Colonic mucosa (tissue), 4 donors: Measurements from ENCODE around the gene TNS2. TPM values are rescaled to one million over a fixed set of nuclear protein-coding genes. Genes with fewer than 3 reads are reported as not detected.

Source experiments
- DNase-seq: peaks from one replicate; pipeline ENCODE4 v3.0.0-alpha.2; 2020
- H3K27ac ChIP-seq: fragments of 200-600 bp; one replicate; pipeline ENCODE4 v1.8.0; 2021
- H3K27me3 ChIP-seq: fragments of 200-600 bp; one replicate; pipeline ENCODE4 v1.8.0; 2021
- H3K36me3 ChIP-seq: fragments of 200-600 bp; one replicate; pipeline ENCODE4 v1.8.0; 2021
- H3K4me1 ChIP-seq: fragments of 200-600 bp; one replicate; pipeline ENCODE4 v1.8.0; 2021; ENCODE audit warnings: mild to moderate bottlenecking
- H3K4me3 ChIP-seq: fragments of 200-600 bp; one replicate; pipeline ENCODE4 v1.8.0; 2021
- H3K9ac ChIP-seq, 2 donors: one replicate each; pipeline ENCODE4 v1.7.0; 2013; ENCODE audit warnings: control low read depth in 2 of 2, low read depth in 2 of 2, low read length in 2 of 2
- H3K9me3 ChIP-seq: fragments of 200-600 bp; one replicate; pipeline ENCODE4 v1.8.0; 2021
- CTCF ChIP-seq: fragments of 200-600 bp; IDR thresholded peaks from one replicate; pipeline ENCODE4 v1.8.0; 2022; ENCODE audit warnings: antibody characterized with exemption, mild to moderate bottlenecking
- intact Hi-C: fragments of 100-400 bp; cut with DNase I; formaldehyde crosslinking; loops from one replicate; pipeline ENCODE4 v1.14.1; 2022
- total RNA-seq, 2 donors: library from RNA; stranded (reverse); fragmentation: NEBNext Ultra II Directional in 1 of 2; extraction: Animal tissue kit (Norgen Biotek cat#: 25700) in 1 of 2; gene quantifications; one replicate each; pipeline ENCODE4 v1.2.1, GENCODE V29; 2021
- donor health status: healthy.
- donor health status: DM: no; HTN: no; CAD: no.
- donor health status: DM: no; HTN: no; CAD: no.

The TNS2 gene
- total RNA-seq = 10 to 100 TPM; 26.0 to 27.1 TPM

GRCh38 chr12:53049571-53050318 lies at the start of gene TNS2:
TNS2 (plus strand) TSS chr12:53050065; CDS start chr12:53050186, 121 bp downstream.
- Histone ChIP-seq H3K9me3 (no peaks in the 10 kb centered on the region), H3K27me3 (no peaks in the 10 kb centered on the region), H3K27ac (peak within 1 kb of the TSS; percentile 97), H3K9ac (peak within 1 kb of the TSS; percentile 86 to 87), H3K4me3 (peak within 1 kb of the TSS; percentile 35), H3K36me3 (no peaks in the 10 kb centered on the region), H3K4me1 (peaks cover 38% of the 10 kb centered on the region)
- intact Hi-C loops = no loop called here
- DNase-seq = peak; percentile 75
- TF ChIP-seq CTCF = no peak

- no peak overlapping the region for H3K27ac ChIP-seq
- H3K9me3 ChIP-seq = no peaks in the 10 kb centered on the region
- H3K27me3 ChIP-seq = no peaks in the 10 kb centered on the region
- intact Hi-C loops = no loop called here
- H3K36me3 ChIP-seq = no peaks in the 10 kb centered on the region
- DNase-seq = no peak
- TF ChIP-seq CTCF = no peak
- H3K4me1 ChIP-seq = peaks cover 15% of the 10 kb centered on the region
- H3K9ac ChIP-seq = no peak overlapping the region
- no peak overlapping the region for H3K4me3 ChIP-seq
Measured at GRCh38 chr12:53004178-53004577, 45.7 kb upstream of the TNS2 start.

GRCh38 chr12:53004582-53004981 lies 45.3 kb upstream of the TNS2 start:
- H3K27ac ChIP-seq = no peak overlapping the region
- H3K36me3 ChIP-seq = no peaks in the 10 kb centered on the region
- H3K9me3 ChIP-seq = no peaks in the 10 kb centered on the region
- no peak overlapping the region for H3K4me3 ChIP-seq
- H3K27me3 ChIP-seq = no peaks in the 10 kb centered on the region
- H3K4me1 ChIP-seq = peaks cover 15% of the 10 kb centered on the region
- no peak overlapping the region for H3K9ac ChIP-seq
- TF ChIP-seq CTCF = no peak
- DNase-seq = no peak
- intact Hi-C loops = no loop called here

GRCh38 chr12:53005215-53005985 lies 44.5 kb upstream of the TNS2 start:
- H3K4me1 ChIP-seq = peaks cover 11% of the 10 kb centered on the region
- peak overlapping the region; percentile 61 to 73 for H3K9ac ChIP-seq
- H3K9me3 ChIP-seq = no peaks in the 10 kb centered on the region
- intact Hi-C loops = no loop called here
- peak overlapping the region; percentile 96 for H3K27ac ChIP-seq
- DNase-seq = no peak
- H3K27me3 ChIP-seq = no peaks in the 10 kb centered on the region
- no peak for TF ChIP-seq CTCF
- peak overlapping the region; percentile 94 for H3K4me3 ChIP-seq
- H3K36me3 ChIP-seq = no peaks in the 10 kb centered on the region

- Histone ChIP-seq H3K9me3 (no peaks in the 10 kb centered on the region), H3K9ac (peak within 1 kb of the TSS; percentile 99), H3K27ac (peak within 1 kb of the TSS; percentile 96), H3K36me3 (no peaks in the 10 kb centered on the region), H3K27me3 (no peaks in the 10 kb centered on the region), H3K4me1 (peaks cover 11% of the 10 kb centered on the region), H3K4me3 (peak within 1 kb of the TSS; percentile 94)
- peak; percentile 100 for DNase-seq
- TF ChIP-seq CTCF = no peak
- intact Hi-C loops = no loop called here
Measured at GRCh38 chr12:53005986-53006809, 43.7 kb upstream of the TNS2 start, which contains the start of gene EIF4B. EIF4B (plus strand) TSS chr12:53006456; CDS start chr12:53006484, 28 bp downstream.
